Measurements from ENCODE around the gene RGS6.
A peak's percentile ranks its signal among the peaks of the same experiment; 100 is the strongest.

Gene RGS6

GRCh38 chr14:72284176-72284575, 351.9 kb downstream of the RGS6 start:
- TF ChIP-seq CTCF (IDR thresholded peaks at IDR 0.05; ENCODE audit: low read depth, low read length): no peak

GRCh38 chr14:72290241-72290640, 358.0 kb downstream of the RGS6 start:
- no peak for TF ChIP-seq CTCF (IDR thresholded peaks at IDR 0.05; ENCODE audit: low read depth, low read length)
- no peak for DNase-seq (ENCODE audit: extremely low read depth, low read depth)

More at GRCh38 chr14:72284176-72284575, 351.9 kb downstream of the RGS6 start:
- no peak for DNase-seq (ENCODE audit: extremely low read depth, low read depth)

- DNase-seq (ENCODE audit: extremely low read depth, low read depth): no peak
- TF ChIP-seq CTCF (IDR thresholded peaks at IDR 0.05; ENCODE audit: low read depth, low read length): peak; percentile 35
Observed at GRCh38 chr14:72291908-72292688, 359.9 kb downstream of the RGS6 start.

GRCh38 chr14:72292689-72293024, 360.4 kb downstream of the RGS6 start:
- TF ChIP-seq CTCF (IDR thresholded peaks at IDR 0.05; ENCODE audit: low read depth, low read length): no peak
- no peak for DNase-seq (ENCODE audit: extremely low read depth, low read depth)

- DNase-seq (ENCODE audit: extremely low read depth, low read depth): no peak
- no peak for TF ChIP-seq CTCF (IDR thresholded peaks at IDR 0.05; ENCODE audit: low read depth, low read length)
Observed at GRCh38 chr14:72301352-72301751, 369.1 kb downstream of the RGS6 start.

- no peak for TF ChIP-seq CTCF (IDR thresholded peaks at IDR 0.05; ENCODE audit: low read depth, low read length)
- no peak for DNase-seq (ENCODE audit: extremely low read depth, low read depth)
Observed at GRCh38 chr14:72303930-72304329, 371.7 kb downstream of the RGS6 start.

GRCh38 chr14:72305561-72305960, 373.3 kb downstream of the RGS6 start:
- TF ChIP-seq CTCF (IDR thresholded peaks at IDR 0.05; ENCODE audit: low read depth, low read length): no peak
- no peak for DNase-seq (ENCODE audit: extremely low read depth, low read depth)
